K562 (cell line): ENCODE measurements around the gene FAM131C. TPM values are rescaled to one million over a fixed set of nuclear protein-coding genes. Genes with fewer than 3 reads are reported as not detected.

ENCODE experiments used
- ATF6 ChIP-seq: sonication (generic); formaldehyde crosslinking; IDR thresholded peaks from 2 replicates; pipeline ENCODE4 v1.4.0; 2020; ENCODE audit warnings: mild to moderate bottlenecking, missing genetic modification reagents
- BCOR ChIP-seq: fragments of 450-650 bp; IDR thresholded peaks from 2 replicates; pipeline ENCODE4 v1.6.1; 2016
- CBFA2T3 ChIP-seq: fragments of 450-650 bp; IDR thresholded peaks from 2 replicates; pipeline ENCODE4 v1.6.1; 2017
- EP400 ChIP-seq: fragments of 450-650 bp; IDR thresholded peaks from 2 replicates; pipeline ENCODE4 v1.6.1; 2017; ENCODE audit warnings: antibody characterized with exemption, mild to moderate bottlenecking, moderate library complexity
- MTA1 ChIP-seq: fragments of 450-650 bp; IDR thresholded peaks from 2 replicates; pipeline ENCODE4 v1.6.1; 2017; ENCODE audit warnings: borderline replicate concordance
- NR4A1 ChIP-seq, 2 experiments: fragments of 250-450 bp in 1 of 2; fragments of 450-650 bp in 1 of 2; sonication (Bioruptor Pico) in 1 of 2; IDR thresholded peaks; 2 replicates each; pipeline versions ENCODE4 v1.4.0 to v1.6.1; 2016 to 2020; ENCODE audit warnings: mild to moderate bottlenecking in 2 of 2, missing compliant biosample characterization in 1 of 2, missing genetic modification characterization in 1 of 2, moderate library complexity in 1 of 2
- PTTG1 ChIP-seq: fragments of 450-650 bp; IDR thresholded peaks from 2 replicates; pipeline ENCODE4 v1.6.1; 2016; ENCODE audit warnings: low read depth, mild to moderate bottlenecking, missing genetic modification characterization, missing compliant biosample characterization
- SMARCE1 ChIP-seq: fragments of 450-650 bp; IDR thresholded peaks from 2 replicates; pipeline ENCODE4 v1.7.1; 2016; ENCODE audit warnings: mild to moderate bottlenecking
- ZBTB7A ChIP-seq: IDR thresholded peaks from 2 replicates; pipeline ENCODE4 v1.6.1; 2011; ENCODE audit warnings: low read depth, mild to moderate bottlenecking, low read length, moderate library complexity, borderline replicate concordance; ENCODE audit not compliant: control insufficient read depth
- polyA plus RNA-seq, 8 experiments: library from polyadenylated mRNA; depleted of rRNA in 4 of 8; stranded (reverse) in 5 of 8; unstranded in 3 of 8; fragments of >200 nt; fragmentation: Nextera tagmentation in 2 of 8; fragmentation: Illumina TruSeq in 1 of 8; extraction: Ambion mirVana in 2 of 8; extraction: Trizol in 1 of 8; gene quantifications; 2 replicates each; pipeline versions ENCODE4 v1.2.1 to v1.2.3, GENCODE V29; 2011 to 2014; ENCODE audit warnings: inconsistent platforms in 1 of 8, missing spikeins in 1 of 8
- total RNA-seq, 7 experiments: library from RNA; depleted of rRNA in 6 of 7; stranded (reverse); fragments of >200 nt in 6 of 7; fragmentation: Illumina TruSeq in 2 of 7; extraction: Trizol in 2 of 7; gene quantifications; 2 replicates each; pipeline versions ENCODE4 v1.2.1 to v1.2.3, GENCODE V29; 2011 to 2021; ENCODE audit warnings: low replicate concordance in 1 of 7

Gene FAM131C
- total and polyA plus RNA-seq, 9 of the 15 experiments (the other 6 are each of a cell fraction or from before 2014, with no cell fraction given): 0.10 to 0.29 (median 0.16) TPM; not detected in 6

- TF ChIP-seq ATF6 (CRISPR knock-in tag) (no peak), CBFA2T3 (0 out of 2 replicates have a peak, but pooled peaks have one; percentile 6), BCOR (peak; percentile 57; the same call in 1 of the 2 replicates), NR4A1 (CRISPR knock-in tag; IDR thresholded peaks at IDR 0.05) (no peak), NR4A1 (tag; IDR thresholded peaks at IDR 0.05) (no peak), MTA1 (no peak), ZBTB7A (no peak), EP400 (no peak), SMARCE1 (peak; percentile 28; the same call in 1 of the 2 replicates), PTTG1 (tag) (no peak)
Observed at GRCh38 chr1:16092923-16093511, 19.6 kb upstream of the FAM131C start (continued).
